HEK293T (cell line): ENCODE measurements around the gene CHCHD10.

Source experiments
- ARNT ChIP-seq: fragments of 450-650 bp; IDR thresholded peaks from 2 replicates; pipeline ENCODE4 v1.6.1; 2017; ENCODE audit warnings: mild to moderate bottlenecking
- BHLHE40 ChIP-seq: fragments of 450-650 bp; IDR thresholded peaks from 2 replicates; pipeline ENCODE4 v1.6.1; 2016; ENCODE audit warnings: mild to moderate bottlenecking, moderate library complexity, borderline replicate concordance
- CTBP1 ChIP-seq: fragments of 450-650 bp; IDR thresholded peaks from 2 replicates; pipeline ENCODE4 v1.6.1; 2016; ENCODE audit warnings: borderline replicate concordance
- ELF4 ChIP-seq: fragments of 450-650 bp; IDR thresholded peaks from 2 replicates; pipeline ENCODE4 v1.6.1; 2017; ENCODE audit warnings: antibody characterized with exemption
- FOXA1 ChIP-seq: fragments of 450-650 bp; IDR thresholded peaks from 2 replicates; pipeline ENCODE4 v1.6.1; 2016; ENCODE audit warnings: mild to moderate bottlenecking
- FOXK2 ChIP-seq: fragments of 450-650 bp; IDR thresholded peaks from 2 replicates; pipeline ENCODE4 v1.6.1; 2016; ENCODE audit warnings: mild to moderate bottlenecking
- FOXM1 ChIP-seq: fragments of 450-650 bp; IDR thresholded peaks from 2 replicates; pipeline ENCODE4 v1.6.1; 2017; ENCODE audit warnings: mild to moderate bottlenecking, borderline replicate concordance
- HDGF ChIP-seq: fragments of 450-650 bp; IDR thresholded peaks from 2 replicates; pipeline ENCODE4 v1.6.1; 2017; ENCODE audit warnings: antibody characterized with exemption, borderline replicate concordance
- L3MBTL2 ChIP-seq: fragments of 450-650 bp; conservative IDR thresholded peaks from 2 replicates; pipeline ENCODE4 v1.6.1; 2016; ENCODE audit warnings: mild to moderate bottlenecking
- LEF1 ChIP-seq: fragments of 450-650 bp; IDR thresholded peaks from 2 replicates; pipeline ENCODE4 v1.6.1; 2017; ENCODE audit warnings: mild to moderate bottlenecking, borderline replicate concordance
- SP1 ChIP-seq: fragments of 450-650 bp; IDR thresholded peaks from 2 replicates; pipeline ENCODE4 v1.6.1; 2017
- SUZ12 ChIP-seq: fragments of 450-650 bp; IDR thresholded peaks from 2 replicates; pipeline ENCODE4 v1.6.1; 2016; ENCODE audit warnings: mild to moderate bottlenecking
- ZNF384 ChIP-seq: fragments of 450-650 bp; IDR thresholded peaks from 2 replicates; pipeline ENCODE4 v1.6.1; 2016
- TF ChIP-seq, protein P1 (sequence below): fragments of 450-650 bp; IDR thresholded peaks from 2 replicates; pipeline ENCODE4 v1.6.1; 2016

DNA sequence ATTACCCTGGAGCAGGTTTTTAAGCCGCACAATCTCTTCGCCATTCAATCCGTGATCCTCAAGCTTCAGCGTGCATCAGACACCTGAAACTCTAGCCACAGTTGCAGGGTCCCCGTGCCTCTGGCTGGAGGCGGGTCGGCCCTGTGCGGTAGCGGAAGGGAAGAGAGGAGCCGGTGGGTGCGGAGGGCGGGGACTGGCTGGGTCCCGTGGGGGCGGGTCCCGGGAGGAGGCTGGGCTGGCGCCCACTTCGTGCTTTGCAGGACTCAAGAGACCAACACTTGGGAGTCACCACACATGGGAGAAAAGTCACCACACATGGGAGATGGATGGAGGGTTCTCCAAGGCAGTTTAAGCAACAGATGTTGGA lies 4.2 kb downstream of the CHCHD10 start:
- no peak for TF ChIP-seq FOXK2
- TF ChIP-seq FOXM1: no peak
- TF ChIP-seq SUZ12: no peak
- no peak for TF ChIP-seq ZNF384
- TF ChIP-seq BHLHE40: no peak
- TF ChIP-seq CTBP1: no peak
- no peak for TF ChIP-seq ARNT
- no peak for TF ChIP-seq L3MBTL2
- TF ChIP-seq ELF4: no peak
- no peak for TF ChIP-seq SP1
- no peak for TF ChIP-seq HDGF
- no peak for TF ChIP-seq FOXA1
- TF ChIP-seq, protein P1, sequence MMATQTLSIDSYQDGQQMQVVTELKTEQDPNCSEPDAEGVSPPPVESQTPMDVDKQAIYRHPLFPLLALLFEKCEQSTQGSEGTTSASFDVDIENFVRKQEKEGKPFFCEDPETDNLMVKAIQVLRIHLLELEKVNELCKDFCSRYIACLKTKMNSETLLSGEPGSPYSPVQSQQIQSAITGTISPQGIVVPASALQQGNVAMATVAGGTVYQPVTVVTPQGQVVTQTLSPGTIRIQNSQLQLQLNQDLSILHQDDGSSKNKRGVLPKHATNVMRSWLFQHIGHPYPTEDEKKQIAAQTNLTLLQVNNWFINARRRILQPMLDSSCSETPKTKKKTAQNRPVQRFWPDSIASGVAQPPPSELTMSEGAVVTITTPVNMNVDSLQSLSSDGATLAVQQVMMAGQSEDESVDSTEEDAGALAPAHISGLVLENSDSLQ: no peak
- no peak for TF ChIP-seq LEF1
